Upper lobe of left lung (tissue), 6 donors: Measurements from ENCODE around the gene POMGNT2. TPM values are rescaled to one million over a fixed set of nuclear protein-coding genes. Genes with fewer than 3 reads are reported as not detected.

ENCODE experiments used
- ATAC-seq, 2 donors: fragments of 200-7000 bp; cut with Tn5 transposase; one replicate each; pipeline ENCODE4 v1.9.1; 2022; ENCODE audit warnings: mild to moderate bottlenecking in 2 of 2, moderate library complexity in 2 of 2; ENCODE audit not compliant: low FRiP score in 2 of 2
- DNase-seq, 2 donors: peaks; one replicate each; pipeline ENCODE4 v3.0.0-alpha.2; 2019 to 2020
- H3K27ac ChIP-seq, 4 donors: fragments of 200-600 bp; sonication (generic); one replicate each; pipeline ENCODE4 v1.5.1; 2016 to 2019
- H3K27me3 ChIP-seq, 4 donors: fragments of 200-600 bp; sonication (generic); one replicate each; pipeline ENCODE4 v1.5.1; 2017 to 2019
- H3K36me3 ChIP-seq, 4 donors: fragments of 200-600 bp; sonication (generic); one replicate each; pipeline ENCODE4 v1.5.1; 2016 to 2019
- H3K4me1 ChIP-seq, 4 donors: fragments of 200-600 bp; sonication (generic); one replicate each; pipeline ENCODE4 v1.5.1; 2018 to 2019
- H3K4me3 ChIP-seq, 4 donors: fragments of 200-600 bp; sonication (generic); one replicate each; pipeline ENCODE4 v1.5.1; 2017 to 2019; ENCODE audit warnings: mild to moderate bottlenecking in 2 of 4, moderate library complexity in 1 of 4
- H3K9me3 ChIP-seq, 4 donors: fragments of 200-600 bp; sonication (generic); one replicate each; pipeline ENCODE4 v1.5.1; 2018 to 2019
- EP300 ChIP-seq, 4 donors: sonication (generic); formaldehyde crosslinking; IDR thresholded peaks; one replicate each; pipeline ENCODE4 v1.5.1; 2017; ENCODE audit warnings: antibody characterized with exemption in 4 of 4, control low read depth in 2 of 4
- POLR2A ChIP-seq, 4 donors: fragments of 450-650 bp; IDR thresholded peaks; one replicate each; pipeline ENCODE4 v1.5.1; 2016 to 2017; ENCODE audit warnings: antibody characterized with exemption in 4 of 4, mild to moderate bottlenecking in 2 of 4
- POLR2AphosphoS5 ChIP-seq, 2 donors: sonication (generic); formaldehyde crosslinking; IDR thresholded peaks; one replicate each; pipeline ENCODE4 v1.5.1; 2017; ENCODE audit warnings: antibody characterized with exemption in 2 of 2
- WGBS, 2 donors: methylation state at CpG; one replicate each; pipeline ENCODE4 v1.1.5; 2017 to 2018; 5-methylcytosine and 5-hydroxymethylcytosine counted together
- total RNA-seq, 6 donors: library from RNA; depleted of rRNA in 4 of 6; stranded (reverse); fragments of >200 nt in 4 of 6; gene quantifications; one replicate each; pipeline versions ENCODE4 v1.1.0 to v1.2.1, GENCODE V29; 2016 to 2021
- TF ChIP-seq, protein P1 (sequence below), 6 experiments: fragments of 450-650 bp in 4 of 6; fragments of 200-600 bp in 2 of 6; sonication (generic) in 2 of 6; IDR thresholded peaks; one replicate each; pipeline ENCODE4 v1.5.1; 2016 to 2019; ENCODE audit warnings: antibody characterized with exemption in 6 of 6
- donor health status: DM: no; HTN: no; CAD: no; lungs with moderate emphysema.
- donor health status: DM: no; HTN: yes; CAD: no; lungs with severe emphysema.

Gene POMGNT2
- total RNA-seq, 6 donors from 2014 or later: 10.5 to 25.1 (median 14.1) TPM

DNA sequence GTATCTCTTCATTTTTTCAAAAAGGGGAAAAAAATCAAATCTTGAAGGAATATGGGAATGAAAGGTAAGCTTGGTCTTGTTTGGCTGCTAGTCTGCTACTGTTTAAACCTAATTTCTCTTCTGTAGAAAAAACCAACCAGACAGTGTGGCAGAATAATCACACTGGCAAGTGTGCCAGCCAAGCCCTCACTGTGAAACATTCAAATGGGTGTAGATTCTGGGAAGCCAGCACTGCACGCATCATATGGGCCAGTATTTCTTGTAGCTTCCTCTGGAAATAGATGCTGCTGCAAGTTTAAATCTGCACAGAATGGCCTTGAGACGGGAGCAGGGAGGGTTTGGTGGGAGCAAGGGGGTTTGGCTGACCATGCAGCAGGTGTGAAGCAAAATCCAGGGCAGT, 62.1 kb downstream of the POMGNT2 start:
- no peak for DNase-seq
- H3K27me3 ChIP-seq: no peaks in the 10 kb centered on the region
- no peaks in the 10 kb centered on the region for H3K4me1 ChIP-seq
- no peaks in the 10 kb centered on the region for H3K36me3 ChIP-seq
- H3K9me3 ChIP-seq: peaks cover 0 to 33% (median 13%) of the 10 kb centered on the region in 4 donors
- no peak overlapping the region for H3K27ac ChIP-seq
- TF ChIP-seq EP300 (IDR thresholded peaks at IDR 0.05) (no peak), POLR2AphosphoS5 (IDR thresholded peaks at IDR 0.05) (no peak), POLR2A (IDR thresholded peaks at IDR 0.05) (no peak)
- TF ChIP-seq, protein P1, sequence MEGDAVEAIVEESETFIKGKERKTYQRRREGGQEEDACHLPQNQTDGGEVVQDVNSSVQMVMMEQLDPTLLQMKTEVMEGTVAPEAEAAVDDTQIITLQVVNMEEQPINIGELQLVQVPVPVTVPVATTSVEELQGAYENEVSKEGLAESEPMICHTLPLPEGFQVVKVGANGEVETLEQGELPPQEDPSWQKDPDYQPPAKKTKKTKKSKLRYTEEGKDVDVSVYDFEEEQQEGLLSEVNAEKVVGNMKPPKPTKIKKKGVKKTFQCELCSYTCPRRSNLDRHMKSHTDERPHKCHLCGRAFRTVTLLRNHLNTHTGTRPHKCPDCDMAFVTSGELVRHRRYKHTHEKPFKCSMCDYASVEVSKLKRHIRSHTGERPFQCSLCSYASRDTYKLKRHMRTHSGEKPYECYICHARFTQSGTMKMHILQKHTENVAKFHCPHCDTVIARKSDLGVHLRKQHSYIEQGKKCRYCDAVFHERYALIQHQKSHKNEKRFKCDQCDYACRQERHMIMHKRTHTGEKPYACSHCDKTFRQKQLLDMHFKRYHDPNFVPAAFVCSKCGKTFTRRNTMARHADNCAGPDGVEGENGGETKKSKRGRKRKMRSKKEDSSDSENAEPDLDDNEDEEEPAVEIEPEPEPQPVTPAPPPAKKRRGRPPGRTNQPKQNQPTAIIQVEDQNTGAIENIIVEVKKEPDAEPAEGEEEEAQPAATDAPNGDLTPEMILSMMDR (IDR thresholded peaks at IDR 0.05): no peak
- WGBS, 2 donors: 88 to 90% methylated on average over 2 of the region's 2 CpGs
- H3K4me3 ChIP-seq: no peak overlapping the region
- no peak for ATAC-seq

GRCh38 chr3:43043071-43043766, 62.7 kb downstream of the POMGNT2 start:
- Histone ChIP-seq H3K4me1 (no peaks in the 10 kb centered on the region), H3K4me3 (no peak overlapping the region), H3K27ac (no peak overlapping the region), H3K36me3 (no peaks in the 10 kb centered on the region), H3K27me3 (no peaks in the 10 kb centered on the region), H3K9me3 (peaks cover 0 to 27% (median 13%) of the 10 kb centered on the region in 4 donors)
- TF ChIP-seq POLR2AphosphoS5 (IDR thresholded peaks at IDR 0.05) (no peak), EP300 (IDR thresholded peaks at IDR 0.05) (no peak), POLR2A (IDR thresholded peaks at IDR 0.05) (no peak)
- TF ChIP-seq, protein P1 (IDR thresholded peaks at IDR 0.05): no peak
- 83 to 87% methylated on average over 3 of the region's 3 CpGs for WGBS, 2 donors
- DNase-seq (no peak), ATAC-seq (peak; percentile 51 to 72)

- no peaks in the 10 kb centered on the region for H3K36me3 ChIP-seq
- DNase-seq (no peak), ATAC-seq (no peak)
- H3K4me3 ChIP-seq: no peak overlapping the region
- no peaks in the 10 kb centered on the region for H3K4me1 ChIP-seq
- no peak for TF ChIP-seq POLR2A (IDR thresholded peaks at IDR 0.05)
- no peak for TF ChIP-seq EP300 (IDR thresholded peaks at IDR 0.05)
- TF ChIP-seq, protein P1 (IDR thresholded peaks at IDR 0.05): no peak
- TF ChIP-seq POLR2AphosphoS5 (IDR thresholded peaks at IDR 0.05): no peak
- H3K27me3 ChIP-seq: no peaks in the 10 kb centered on the region
- WGBS, 2 donors: 96 to 100% methylated on average over 2 of the region's 2 CpGs
- H3K27ac ChIP-seq: no peak overlapping the region
- peaks cover 0 to 24% (median 11%) of the 10 kb centered on the region in 4 donors for H3K9me3 ChIP-seq
Measured at GRCh38 chr3:43041517-43041916, 64.4 kb downstream of the POMGNT2 start.

DNA sequence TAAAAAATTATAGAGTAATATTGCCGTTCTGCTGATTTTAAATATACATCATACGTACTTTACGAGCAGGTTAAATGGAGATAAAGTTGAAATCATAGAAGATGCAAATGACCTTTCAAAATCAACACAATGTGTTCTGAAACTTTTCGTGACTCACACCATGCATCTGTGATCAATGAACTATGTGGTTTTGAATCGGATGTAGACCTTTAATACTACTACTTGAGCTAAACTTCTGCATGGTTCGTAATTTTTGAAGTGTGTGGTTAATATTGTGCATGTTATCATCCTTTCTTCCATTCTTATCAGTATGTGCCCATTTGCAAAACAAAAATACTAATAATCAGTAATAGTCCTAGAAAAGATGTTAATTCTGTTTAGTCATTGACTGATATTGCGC, 67.9 kb downstream of the POMGNT2 start:
- DNase-seq: no peak
- 85 to 88% methylated on average over 7 of the region's 7 CpGs for WGBS, 2 donors
- Histone ChIP-seq H3K4me3 (no peak overlapping the region), H3K9me3 (no peaks in the 10 kb centered on the region), H3K36me3 (no peaks in the 10 kb centered on the region), H3K27me3 (no peaks in the 10 kb centered on the region), H3K4me1 (no peaks in the 10 kb centered on the region), H3K27ac (no peak overlapping the region)
- TF ChIP-seq, protein P1 (IDR thresholded peaks at IDR 0.05): no peak
- TF ChIP-seq POLR2A (IDR thresholded peaks at IDR 0.05) (no peak), EP300 (IDR thresholded peaks at IDR 0.05) (no peak), POLR2AphosphoS5 (IDR thresholded peaks at IDR 0.05) (no peak)
- ATAC-seq: no peak
